ENCODE data around the gene RIMKLA.

Gene RIMKLA

GRCh38 chr1:42379794-42380585, 602 bp upstream of the RIMKLA start:
- DNase-seq: no peak

- no peak for DNase-seq
Observed at GRCh38 chr1:42381280-42381673, 685 bp downstream of the RIMKLA start.

DNA sequence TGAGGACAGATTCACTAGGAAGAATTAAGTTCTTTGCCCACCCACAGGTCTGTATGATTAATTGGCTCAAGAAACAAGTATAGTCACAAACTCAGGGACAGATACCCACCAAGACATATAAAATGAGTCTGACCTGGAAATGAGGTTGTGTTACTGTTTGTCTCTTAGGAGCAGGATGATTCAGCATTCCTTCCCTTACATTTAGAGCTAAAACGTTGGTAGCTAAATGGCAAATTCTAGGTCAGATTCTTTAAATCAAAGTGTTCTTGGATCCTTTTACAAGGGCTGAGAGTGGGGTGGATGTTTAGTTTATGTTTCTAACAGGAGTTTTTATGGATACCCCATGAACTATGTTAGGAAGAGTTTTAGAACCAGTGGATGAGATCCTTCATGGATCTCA, 4.7 kb downstream of the RIMKLA start:
- no peak for DNase-seq

DNA sequence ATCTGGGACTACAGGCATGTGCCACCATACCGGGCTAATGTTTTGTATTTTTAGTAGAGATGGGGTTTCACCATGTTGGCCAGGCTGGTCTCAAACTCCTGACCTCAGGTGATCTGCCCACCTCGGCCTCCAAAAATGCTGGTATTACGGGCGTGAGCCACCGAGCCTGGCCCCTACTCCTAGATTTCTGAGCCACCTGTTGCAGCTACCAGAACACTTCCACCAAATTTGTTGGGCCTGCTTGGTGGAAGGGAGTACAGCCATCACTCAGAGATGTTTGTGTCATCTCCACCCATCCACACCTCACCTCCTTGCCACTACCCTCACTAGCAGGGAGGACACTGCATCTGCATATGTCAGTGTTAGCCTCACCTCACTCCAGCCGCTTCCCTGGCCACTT, 5.5 kb downstream of the RIMKLA start:
- DNase-seq: no peak

DNA sequence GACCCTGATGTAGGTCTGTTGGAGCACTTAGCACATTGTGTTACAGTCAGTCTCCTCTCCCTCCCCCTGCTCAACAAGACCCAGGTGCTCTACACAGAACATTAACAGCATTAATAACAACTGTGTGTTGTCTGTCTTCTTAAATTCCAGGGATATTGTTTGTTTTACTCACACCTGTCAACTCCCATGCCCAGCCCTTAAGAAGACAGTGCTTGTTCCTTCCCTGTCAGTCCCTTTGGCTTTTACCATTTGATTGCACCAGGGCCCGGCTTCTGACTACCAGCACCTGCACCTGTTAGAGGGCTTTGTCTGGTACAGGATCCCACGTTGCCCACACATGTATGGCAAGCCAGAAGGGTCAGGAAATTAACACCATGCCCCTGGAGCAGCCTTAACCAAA, 11.7 kb downstream of the RIMKLA start:
- DNase-seq: no peak

- DNase-seq: no peak
Observed at GRCh38 chr1:42392967-42393848, 12.6 kb downstream of the RIMKLA start.

- no peak for DNase-seq
Observed at GRCh38 chr1:42399315-42400100, 18.9 kb downstream of the RIMKLA start.

- DNase-seq: no peak
Observed at GRCh38 chr1:42403880-42404400, 23.3 kb downstream of the RIMKLA start.

GRCh38 chr1:42414551-42415496, 34.2 kb downstream of the RIMKLA start:
- no peak for DNase-seq

DNA sequence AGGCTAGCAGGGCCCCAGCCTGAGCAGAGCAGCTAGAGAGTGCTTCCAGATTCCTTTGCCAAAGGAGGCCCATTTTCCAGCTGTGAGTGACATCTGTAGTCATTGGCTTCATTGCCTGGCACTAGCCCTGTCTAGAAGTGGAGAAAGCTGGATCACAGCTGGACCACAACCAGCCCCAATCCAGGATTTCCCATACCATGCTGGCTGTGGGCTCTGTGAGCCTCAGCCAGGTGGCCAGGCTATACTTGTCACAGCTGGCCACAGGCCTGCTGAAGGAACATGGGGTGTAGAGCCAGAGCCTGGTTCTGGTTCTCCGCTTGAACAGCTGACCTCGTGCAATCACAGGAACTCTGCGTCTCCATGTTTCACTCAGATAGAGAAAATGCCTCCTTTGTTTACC, 36.6 kb downstream of the RIMKLA start:
- DNase-seq: no peak

GRCh38 chr1:42418516-42418915, 37.9 kb downstream of the RIMKLA start:
- no peak for DNase-seq

GRCh38 chr1:42419126-42419821, 38.7 kb downstream of the RIMKLA start:
- no peak for DNase-seq

GRCh38 chr1:42420121-42420520, 39.5 kb downstream of the RIMKLA start:
- no peak for DNase-seq

DNA sequence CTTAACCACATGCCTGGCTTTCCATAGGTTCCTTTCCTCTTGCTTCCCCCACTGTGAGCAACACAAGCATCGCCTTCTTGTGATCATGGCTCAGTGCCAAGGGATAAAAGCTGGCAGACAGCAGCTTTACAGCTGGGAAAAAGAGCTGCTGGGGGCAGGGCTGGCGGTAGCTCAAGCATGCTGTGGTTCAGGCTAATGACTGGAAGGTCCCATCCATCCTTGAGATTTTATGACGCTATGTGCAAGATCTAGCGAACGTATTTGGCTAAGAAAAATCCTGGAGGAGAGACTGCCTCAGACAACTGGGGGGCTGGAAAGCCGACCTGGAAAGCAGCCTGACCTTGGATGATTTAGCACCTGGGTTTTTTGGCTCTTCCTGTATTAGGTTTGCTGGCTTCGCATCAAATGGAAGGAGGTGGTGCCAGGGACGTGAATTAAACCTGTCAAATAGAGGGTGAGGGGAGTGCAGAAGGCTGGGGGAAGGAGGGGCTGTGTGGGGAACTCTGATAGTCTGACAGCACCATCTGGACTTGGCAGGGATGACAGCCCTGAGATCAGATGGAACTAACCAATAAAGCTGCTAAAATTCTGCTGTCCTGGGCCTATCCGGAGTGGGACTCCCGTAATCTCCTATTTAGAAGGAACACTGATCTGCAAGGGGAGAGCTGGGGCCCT, 40.5 kb downstream of the RIMKLA start:
- no peak for DNase-seq

DNA sequence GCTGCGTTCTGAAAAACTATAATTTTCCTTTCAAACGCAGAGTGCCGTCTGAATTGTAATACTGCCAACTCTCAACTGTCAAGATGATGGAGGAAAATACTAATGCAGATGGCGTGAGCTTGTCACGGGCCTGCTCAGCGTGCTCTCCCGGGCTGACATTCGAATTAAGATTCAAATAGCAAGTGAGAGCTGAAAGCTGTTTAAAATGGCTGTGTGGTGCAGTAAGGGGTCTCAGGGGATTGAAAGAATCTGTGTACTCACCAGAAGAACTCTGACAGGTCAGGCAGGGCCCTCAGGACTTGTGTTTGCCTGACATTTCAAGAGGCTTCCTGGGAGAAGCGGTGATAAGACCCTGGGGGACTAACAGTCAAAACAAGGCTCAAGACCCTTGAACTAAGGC, 42.1 kb downstream of the RIMKLA start:
- no peak for DNase-seq

DNA sequence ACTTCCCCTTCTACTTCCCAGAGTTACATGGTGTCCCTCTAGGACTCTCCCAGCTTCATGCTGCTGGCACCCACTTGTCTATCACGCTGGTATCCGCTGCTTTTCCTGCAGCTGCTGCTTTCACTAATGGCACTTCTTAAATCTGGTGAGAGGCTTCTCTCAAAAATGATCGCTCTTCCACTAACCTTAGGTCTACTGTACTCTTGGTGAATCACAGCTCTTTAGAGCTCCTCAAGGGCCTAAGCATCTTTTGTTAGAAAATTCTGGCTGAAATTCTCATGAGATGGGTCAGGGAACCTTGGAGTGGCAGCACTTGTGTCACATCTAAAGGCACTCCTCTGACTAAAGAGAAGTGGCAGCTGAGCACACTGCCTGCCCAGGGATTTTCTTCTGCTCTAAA, 43.1 kb downstream of the RIMKLA start:
- no peak for DNase-seq

DNA sequence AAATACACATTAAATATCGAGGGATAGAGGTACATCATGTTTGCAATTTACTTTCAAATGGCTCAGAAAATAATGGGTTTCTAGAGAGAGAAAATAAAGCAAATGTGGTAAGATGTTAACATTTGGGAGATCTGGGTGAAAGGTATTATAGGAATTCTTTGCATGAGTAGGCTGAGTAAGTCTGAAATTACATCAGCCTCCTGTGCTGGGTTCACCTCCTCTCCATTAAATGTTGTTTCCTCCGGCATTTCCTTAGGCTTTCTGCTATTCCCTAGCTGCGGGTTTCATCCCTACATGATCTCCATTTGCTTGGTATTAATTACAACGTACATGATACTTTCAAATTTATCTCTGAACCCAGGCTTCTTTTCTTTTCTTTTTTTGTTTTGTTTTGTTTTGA, 43.6 kb downstream of the RIMKLA start:
- DNase-seq: no peak

DNA sequence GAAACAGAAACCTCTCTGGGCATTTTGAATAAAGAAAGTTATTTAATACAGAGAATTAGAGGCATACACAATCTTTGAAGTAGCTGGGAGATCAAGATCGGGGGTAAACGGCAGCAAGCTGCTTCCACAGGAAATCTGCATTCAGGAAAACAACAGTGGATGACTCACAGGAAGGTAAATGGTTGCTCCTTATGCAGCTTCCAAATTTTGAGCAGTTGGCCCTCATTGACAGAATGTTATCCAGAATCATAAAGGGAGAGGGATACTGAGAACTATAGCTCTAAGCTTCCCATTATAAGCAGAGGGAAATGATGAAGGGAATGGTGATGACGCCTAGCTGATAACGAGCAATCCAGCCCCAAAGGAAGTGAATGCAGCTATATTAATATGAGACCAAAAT, 46.6 kb downstream of the RIMKLA start:
- no peak for DNase-seq

GRCh38 chr1:42429603-42430002, 49.0 kb downstream of the RIMKLA start:
- DNase-seq: no peak

DNA sequence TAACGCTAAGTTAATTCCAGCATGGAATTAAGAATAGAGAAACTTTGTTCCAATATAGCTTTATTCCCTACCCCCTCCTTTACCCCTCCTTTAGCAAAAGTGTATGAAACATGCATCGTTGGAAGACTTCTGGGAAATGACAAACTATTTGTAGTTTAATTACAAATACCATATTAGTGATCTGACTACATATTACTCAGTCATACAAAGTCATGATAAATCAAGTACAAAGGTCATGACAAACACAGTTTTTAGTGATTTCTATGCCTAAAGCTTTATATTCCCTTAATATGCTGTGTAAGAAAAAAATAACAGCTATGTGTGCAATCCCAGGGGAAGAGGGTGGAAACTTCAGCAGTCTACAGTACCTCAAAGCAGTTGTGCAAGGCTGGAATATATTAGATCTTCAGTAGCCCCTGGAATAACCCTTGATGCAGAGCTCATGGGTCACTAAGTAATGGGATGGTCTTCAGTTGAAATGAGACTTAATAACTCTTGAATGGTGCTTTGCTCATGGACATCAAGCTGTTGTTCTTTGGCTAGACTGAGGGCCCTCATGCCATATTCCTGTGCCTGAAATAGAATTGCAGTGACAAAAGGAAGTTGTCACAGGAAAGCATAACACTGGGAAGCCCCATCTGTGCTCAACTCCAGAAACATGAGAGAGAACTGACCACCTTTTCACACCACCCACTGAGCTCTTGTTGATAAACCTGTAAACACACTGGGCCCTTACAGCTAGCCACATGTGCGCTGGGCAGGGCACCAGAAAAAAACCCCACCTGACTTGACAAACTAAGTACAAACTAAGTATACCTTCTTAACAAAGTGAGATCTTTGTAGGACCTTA, 49.9 kb downstream of the RIMKLA start:
- no peak for DNase-seq
